Measurements from ENCODE around the gene MDP1.

The MDP1 gene

DNA sequence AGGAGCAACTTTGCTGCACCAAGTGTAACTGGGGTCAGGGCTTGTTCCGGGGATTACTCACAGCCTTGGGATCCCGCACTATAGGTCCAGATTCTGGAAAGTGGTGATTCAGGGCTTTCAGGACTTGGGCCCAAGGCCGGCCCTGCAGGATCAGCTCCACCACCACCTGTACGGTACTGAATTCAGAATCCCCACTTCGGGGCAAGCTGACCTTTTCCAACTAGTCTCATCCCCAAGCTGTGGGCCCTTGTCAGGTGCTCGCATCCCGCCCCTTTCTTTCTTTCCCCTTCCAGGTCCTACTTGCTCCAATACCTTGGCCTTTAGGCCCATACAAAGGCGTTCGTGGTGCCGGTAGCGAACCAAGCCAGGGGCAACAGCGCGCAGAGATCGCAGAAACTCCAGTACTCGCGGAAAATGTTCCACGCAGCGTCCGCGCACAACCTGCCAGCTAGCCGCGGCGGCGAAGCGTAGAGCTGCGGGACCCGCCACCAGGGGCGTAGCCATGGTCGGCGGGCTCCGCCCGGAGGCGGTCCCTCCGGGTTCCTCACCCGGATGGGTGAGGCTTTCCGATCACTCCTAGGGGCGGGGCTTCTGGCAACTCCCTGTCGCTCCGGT is 26.1 kb upstream of the MDP1 start:
- H3K4me3 ChIP-seq (ENCODE audit: low read length, poor library complexity, severe bottlenecking), result peak overlapping the region; percentile 89
- peak overlapping the region; percentile 82 for H2AFZ ChIP-seq (ENCODE audit: low read length)
- H3K9ac ChIP-seq (ENCODE audit: low read depth, low read length, poor library complexity, severe bottlenecking), result peak overlapping the region; percentile 86
- peaks cover 36% of the 10 kb centered on the region for H3K4me1 ChIP-seq (ENCODE audit: insufficient read depth, low read length, poor library complexity, severe bottlenecking)
- TF ChIP-seq, protein P1, sequence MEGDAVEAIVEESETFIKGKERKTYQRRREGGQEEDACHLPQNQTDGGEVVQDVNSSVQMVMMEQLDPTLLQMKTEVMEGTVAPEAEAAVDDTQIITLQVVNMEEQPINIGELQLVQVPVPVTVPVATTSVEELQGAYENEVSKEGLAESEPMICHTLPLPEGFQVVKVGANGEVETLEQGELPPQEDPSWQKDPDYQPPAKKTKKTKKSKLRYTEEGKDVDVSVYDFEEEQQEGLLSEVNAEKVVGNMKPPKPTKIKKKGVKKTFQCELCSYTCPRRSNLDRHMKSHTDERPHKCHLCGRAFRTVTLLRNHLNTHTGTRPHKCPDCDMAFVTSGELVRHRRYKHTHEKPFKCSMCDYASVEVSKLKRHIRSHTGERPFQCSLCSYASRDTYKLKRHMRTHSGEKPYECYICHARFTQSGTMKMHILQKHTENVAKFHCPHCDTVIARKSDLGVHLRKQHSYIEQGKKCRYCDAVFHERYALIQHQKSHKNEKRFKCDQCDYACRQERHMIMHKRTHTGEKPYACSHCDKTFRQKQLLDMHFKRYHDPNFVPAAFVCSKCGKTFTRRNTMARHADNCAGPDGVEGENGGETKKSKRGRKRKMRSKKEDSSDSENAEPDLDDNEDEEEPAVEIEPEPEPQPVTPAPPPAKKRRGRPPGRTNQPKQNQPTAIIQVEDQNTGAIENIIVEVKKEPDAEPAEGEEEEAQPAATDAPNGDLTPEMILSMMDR (conservative IDR thresholded peaks at IDR 0.05; ENCODE audit: low read length), result peak; percentile 32; the same call in 1 of the 2 replicates
- no peak for TF ChIP-seq EZH2phosphoT487 (IDR thresholded peaks at IDR 0.05; ENCODE audit: borderline replicate concordance)
- no peaks in the 10 kb centered on the region for H3K9me3 ChIP-seq (ENCODE audit: insufficient read depth, low read depth, low read length)
- H3K27me3 ChIP-seq (ENCODE audit: insufficient read depth, low read length, poor library complexity, severe bottlenecking), result no peaks in the 10 kb centered on the region
- peaks cover 20% of the 10 kb centered on the region for H4K20me1 ChIP-seq (ENCODE audit: insufficient read depth, low read length, poor library complexity, severe bottlenecking)
- peak overlapping the region; percentile 97 for H3K4me2 ChIP-seq (ENCODE audit: low read depth, low read length, poor library complexity, severe bottlenecking)
- H3K36me3 ChIP-seq (ENCODE audit: insufficient read depth, low read length), result peaks cover 37% of the 10 kb centered on the region; the same call in 1 of the 2 replicates
- H3K9me2 ChIP-seq (replicated peaks; ENCODE audit: low read depth, low read length), result no peaks in the 10 kb centered on the region
- 0 out of 2 replicates have a peak, but pooled peaks cover 3% of the 10 kb centered on the region for H3F3A ChIP-seq (ENCODE audit: low read depth)
- H3K79me2 ChIP-seq (ENCODE audit: insufficient read depth, low read length), result peaks cover 35% of the 10 kb centered on the region

DNA sequence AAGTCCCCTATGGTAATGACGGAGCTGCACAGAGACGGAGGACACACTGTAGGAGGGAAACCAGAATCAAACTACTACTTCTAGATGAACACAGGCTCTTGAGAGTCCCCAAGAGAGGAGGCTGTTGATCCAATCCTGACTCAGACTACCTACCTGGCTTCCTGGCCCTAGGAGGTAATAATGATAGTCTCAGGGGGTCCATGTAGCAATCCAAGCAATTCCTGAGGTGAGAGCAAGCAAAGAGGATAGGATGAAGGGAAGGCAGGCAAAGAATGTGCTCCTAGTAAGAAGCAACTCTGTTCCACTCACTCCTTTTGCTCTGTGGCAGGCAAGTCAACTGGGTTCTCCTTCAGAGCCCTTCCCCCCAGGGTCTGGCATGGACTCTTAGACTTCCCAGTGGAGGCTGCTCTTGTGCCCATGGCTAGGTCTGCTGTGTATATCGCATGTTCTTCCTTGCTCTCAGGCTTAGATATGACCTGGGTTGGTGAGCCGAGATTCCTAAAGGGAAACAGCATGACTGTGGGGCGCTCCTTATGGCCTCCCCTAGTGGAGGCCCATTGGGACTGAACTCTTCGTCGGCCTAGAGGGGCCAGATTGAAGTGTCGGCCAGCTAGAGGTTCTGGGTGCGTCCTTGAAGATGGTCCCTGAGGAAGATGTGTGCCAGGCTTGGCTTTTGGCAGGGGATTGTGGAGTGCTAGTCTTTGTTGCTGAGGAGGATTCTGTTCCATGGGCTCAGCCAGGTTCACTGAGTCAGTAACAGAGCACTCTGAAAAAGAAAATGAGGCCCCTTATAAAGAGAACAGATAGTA is 24.4 kb upstream of the MDP1 start:
- H3K27me3 ChIP-seq (ENCODE audit: insufficient read depth, low read length, poor library complexity, severe bottlenecking), result no peaks in the 10 kb centered on the region
- TF ChIP-seq, protein P1 (conservative IDR thresholded peaks at IDR 0.05; ENCODE audit: low read length), result no peak
- TF ChIP-seq EZH2phosphoT487 (IDR thresholded peaks at IDR 0.05; ENCODE audit: borderline replicate concordance), result no peak
- H3K4me1 ChIP-seq (ENCODE audit: insufficient read depth, low read length, poor library complexity, severe bottlenecking), result peaks cover 42% of the 10 kb centered on the region
- H3F3A ChIP-seq (ENCODE audit: low read depth), result 0 out of 2 replicates have a peak, but pooled peaks cover 3% of the 10 kb centered on the region
- no peaks in the 10 kb centered on the region for H3K9me2 ChIP-seq (replicated peaks; ENCODE audit: low read depth, low read length)
- peaks cover 49% of the 10 kb centered on the region; the same call in 1 of the 2 replicates for H3K36me3 ChIP-seq (ENCODE audit: insufficient read depth, low read length)
- peak overlapping the region; percentile 86 for H3K9ac ChIP-seq (ENCODE audit: low read depth, low read length, poor library complexity, severe bottlenecking)
- no peak overlapping the region for H2AFZ ChIP-seq (ENCODE audit: low read length)
- H4K20me1 ChIP-seq (ENCODE audit: insufficient read depth, low read length, poor library complexity, severe bottlenecking), result peaks cover 20% of the 10 kb centered on the region
- H3K9me3 ChIP-seq (ENCODE audit: insufficient read depth, low read depth, low read length), result no peaks in the 10 kb centered on the region
- peak overlapping the region; percentile 89 for H3K4me3 ChIP-seq (ENCODE audit: low read length, poor library complexity, severe bottlenecking)
- H3K4me2 ChIP-seq (ENCODE audit: low read depth, low read length, poor library complexity, severe bottlenecking), result peak overlapping the region; percentile 97
- peaks cover 49% of the 10 kb centered on the region for H3K79me2 ChIP-seq (ENCODE audit: insufficient read depth, low read length)

DNA sequence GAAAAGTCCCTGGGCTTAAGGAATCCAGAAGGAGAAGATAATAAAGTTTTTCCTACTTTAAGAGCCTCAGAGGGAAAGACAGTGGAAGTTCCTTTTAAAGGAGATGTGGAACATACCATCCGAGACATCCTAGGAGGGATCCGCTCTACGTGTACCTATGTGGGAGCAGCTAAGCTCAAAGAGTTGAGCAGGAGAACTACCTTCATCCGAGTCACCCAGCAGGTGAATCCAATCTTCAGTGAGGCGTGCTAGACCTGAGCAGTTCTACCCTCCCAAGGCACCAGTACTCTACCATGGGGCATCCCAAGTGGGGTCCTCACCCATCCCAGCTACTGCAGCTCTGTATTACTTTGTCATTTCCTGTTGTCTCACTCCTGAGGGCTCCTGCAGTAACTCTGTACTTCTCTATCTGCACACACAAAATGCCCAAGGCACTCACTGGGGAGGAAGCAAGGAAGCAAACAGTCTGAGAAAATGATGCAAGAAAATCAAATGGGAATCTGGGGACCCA is 22.7 kb upstream of the MDP1 start:
- Histone ChIP-seq H4K20me1 (ENCODE audit: insufficient read depth, low read length, poor library complexity, severe bottlenecking) (peaks cover 20% of the 10 kb centered on the region), H3K4me2 (ENCODE audit: low read depth, low read length, poor library complexity, severe bottlenecking) (peak overlapping the region; percentile 97), H3K9me2 (replicated peaks; ENCODE audit: low read depth, low read length) (no peaks in the 10 kb centered on the region), H3K4me1 (ENCODE audit: insufficient read depth, low read length, poor library complexity, severe bottlenecking) (peaks cover 59% of the 10 kb centered on the region), H3K79me2 (ENCODE audit: insufficient read depth, low read length) (peaks cover 66% of the 10 kb centered on the region), H3K36me3 (ENCODE audit: insufficient read depth, low read length) (peaks cover 49% of the 10 kb centered on the region; the same call in 1 of the 2 replicates), H3K27me3 (ENCODE audit: insufficient read depth, low read length, poor library complexity, severe bottlenecking) (no peaks in the 10 kb centered on the region), H3K4me3 (ENCODE audit: low read length, poor library complexity, severe bottlenecking) (no peak overlapping the region), H2AFZ (ENCODE audit: low read length) (no peak overlapping the region), H3K9me3 (ENCODE audit: insufficient read depth, low read depth, low read length) (no peaks in the 10 kb centered on the region), H3F3A (ENCODE audit: low read depth) (0 out of 2 replicates have a peak, but pooled peaks cover 3% of the 10 kb centered on the region), H3K9ac (ENCODE audit: low read depth, low read length, poor library complexity, severe bottlenecking) (no peak overlapping the region)
- no peak for TF ChIP-seq EZH2phosphoT487 (IDR thresholded peaks at IDR 0.05; ENCODE audit: borderline replicate concordance)
- TF ChIP-seq, protein P1 (conservative IDR thresholded peaks at IDR 0.05; ENCODE audit: low read length), result no peak
